Stimulated activated CD4-positive, alpha-beta T cell treated with anti-CD3 and anti-CD28 coated beads, Interleukin-4, amount 100 ng/mL, for 48 hours (primary cell): ENCODE data around the gene FBXL7.

ENCODE experiments used
- DNase-seq, 2 donors: peaks; one replicate each; pipeline ENCODE4 v3.0.0-alpha.2; 2020; ENCODE audit warnings: low read depth in 2 of 2

FBXL7 gene

GRCh38 chr5:15938961-15939360 is 439.0 kb downstream of the FBXL7 start:
- no peak for DNase-seq

DNA sequence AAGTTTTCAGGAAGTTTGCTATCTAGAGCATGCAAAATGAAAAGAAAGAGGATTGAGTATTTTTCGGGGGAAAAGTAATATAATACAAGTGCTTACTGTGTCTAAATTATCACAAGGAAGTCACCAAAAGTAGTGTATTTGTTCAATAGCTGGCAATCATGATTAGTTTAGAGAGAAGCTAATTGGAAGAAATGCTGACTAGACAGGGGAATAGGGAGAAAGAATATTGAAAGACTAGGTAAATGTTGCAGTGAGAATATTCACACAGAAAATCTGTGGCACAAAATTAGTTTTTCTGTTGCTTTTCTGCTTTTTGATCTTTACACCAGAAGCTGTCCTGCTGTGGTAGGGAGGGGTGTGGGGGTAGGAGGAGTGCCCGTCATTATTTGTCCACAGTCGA is 440.9 kb downstream of the FBXL7 start:
- no peak for DNase-seq

GRCh38 chr5:15943487-15943886 is 443.5 kb downstream of the FBXL7 start:
- no peak for DNase-seq

DNA sequence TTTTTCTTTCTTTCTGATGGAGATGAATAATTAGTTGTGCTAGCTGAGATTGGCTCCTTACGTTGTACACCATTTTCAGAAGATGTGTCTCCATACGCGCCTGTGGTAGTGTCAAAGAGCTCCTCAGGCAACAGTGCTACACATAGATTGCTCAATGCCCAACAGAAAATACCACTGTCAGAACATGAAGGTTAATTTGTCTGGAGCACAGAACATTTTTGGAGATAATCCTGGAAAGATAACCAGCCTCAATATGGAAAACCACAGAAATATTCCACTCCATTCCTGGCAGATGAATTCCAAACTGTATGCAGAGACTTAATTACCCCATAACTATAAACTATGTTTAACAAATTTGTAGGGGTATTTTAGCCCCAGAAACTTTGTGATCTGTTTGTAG is 446.0 kb downstream of the FBXL7 start:
- DNase-seq, result no peak

DNA sequence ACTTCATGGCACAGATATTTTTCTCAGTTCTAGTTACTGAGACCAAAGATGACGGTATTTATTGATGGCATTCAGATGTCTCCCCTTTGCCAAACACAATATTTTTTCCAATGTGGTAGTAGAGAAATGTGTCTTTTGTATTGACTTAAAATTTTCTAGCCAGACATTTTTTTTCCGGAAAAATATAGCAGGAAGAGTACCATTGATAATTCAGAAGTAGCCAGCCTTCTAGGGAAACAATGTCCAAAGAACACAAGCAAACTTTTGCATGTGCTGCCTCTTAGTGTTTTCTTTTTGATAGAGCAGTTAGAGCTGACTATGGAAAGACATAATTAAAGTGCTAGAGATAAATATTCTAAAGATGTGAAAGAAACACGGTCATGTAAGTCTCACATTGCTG is 448.2 kb downstream of the FBXL7 start:
- DNase-seq, result no peak

DNA sequence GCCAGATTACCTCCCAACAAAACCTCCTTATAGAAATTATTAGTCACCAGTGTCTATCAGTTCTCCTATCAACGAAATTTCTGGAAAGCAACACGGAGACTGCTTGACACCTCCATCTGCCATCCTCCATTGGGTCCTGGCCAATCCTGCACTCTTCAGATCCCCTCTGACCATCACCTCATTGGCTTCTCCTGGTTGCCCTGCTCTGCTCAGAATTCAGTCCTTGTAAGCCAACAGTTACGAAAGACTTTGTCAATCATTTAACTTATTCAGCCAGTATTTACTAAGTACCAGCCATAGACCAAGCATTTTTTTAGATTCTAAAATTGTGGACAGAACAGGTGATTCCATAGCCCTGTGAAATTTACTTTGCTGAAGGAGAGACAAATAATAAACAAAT is 451.1 kb downstream of the FBXL7 start:
- no peak for DNase-seq

DNA sequence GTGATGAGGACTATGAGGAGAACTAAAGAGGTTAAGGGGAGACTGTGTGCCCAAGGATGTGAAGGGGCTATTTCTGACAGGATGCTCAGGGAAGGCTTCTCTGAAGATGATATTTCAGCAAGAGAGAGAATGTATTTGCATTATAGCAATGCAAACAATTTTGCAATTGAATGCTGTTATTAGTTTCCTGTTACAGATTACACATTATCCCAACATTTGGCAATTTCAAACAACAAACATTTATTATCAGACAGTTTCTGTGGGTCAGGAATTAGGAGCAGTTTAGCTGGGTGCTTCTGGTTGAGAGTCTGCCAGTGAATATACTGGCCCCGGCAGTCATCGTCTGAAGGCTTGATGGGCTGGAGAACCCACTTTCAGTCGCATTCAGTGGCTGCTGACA is 451.6 kb downstream of the FBXL7 start:
- DNase-seq, result no peak

DNA sequence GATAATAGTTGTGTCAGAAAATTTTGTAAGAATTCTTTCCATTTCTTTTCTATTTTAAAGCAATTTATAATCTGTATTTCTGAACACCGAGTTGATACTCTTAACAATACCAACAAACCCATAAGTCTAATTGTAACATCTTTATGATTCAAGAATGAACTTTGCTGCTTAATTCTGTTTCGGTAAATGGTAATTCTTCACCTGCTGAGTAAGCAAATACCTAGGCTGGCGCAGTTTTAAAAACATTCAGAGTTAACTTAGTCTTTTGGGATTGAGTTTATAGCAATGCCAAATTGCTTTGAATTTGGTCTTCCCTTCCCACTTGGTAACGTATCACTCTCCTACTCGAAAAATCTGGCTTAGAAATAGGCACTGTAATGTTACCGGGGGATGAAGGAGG is 456.6 kb downstream of the FBXL7 start:
- DNase-seq, result no peak

DNA sequence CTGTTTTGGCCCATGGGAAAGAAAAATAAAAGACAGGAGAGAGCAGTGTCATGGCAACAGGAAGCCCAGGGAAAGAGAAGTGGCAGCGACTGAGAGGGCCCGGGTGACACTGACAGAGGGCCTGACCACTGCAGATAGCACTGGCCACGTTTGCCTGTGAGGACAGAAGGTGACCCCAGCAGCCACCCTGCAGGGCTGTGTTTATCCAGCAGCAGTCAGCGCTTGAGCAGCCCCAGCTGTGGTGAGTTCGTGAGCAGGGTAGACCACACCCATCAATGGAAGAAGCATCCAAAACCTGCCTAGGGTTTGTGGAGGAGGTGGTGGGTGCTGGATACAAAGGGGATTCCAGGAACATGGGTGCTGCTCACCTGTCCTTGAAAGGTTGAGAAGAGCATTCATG is 457.1 kb downstream of the FBXL7 start:
- DNase-seq, result no peak

DNA sequence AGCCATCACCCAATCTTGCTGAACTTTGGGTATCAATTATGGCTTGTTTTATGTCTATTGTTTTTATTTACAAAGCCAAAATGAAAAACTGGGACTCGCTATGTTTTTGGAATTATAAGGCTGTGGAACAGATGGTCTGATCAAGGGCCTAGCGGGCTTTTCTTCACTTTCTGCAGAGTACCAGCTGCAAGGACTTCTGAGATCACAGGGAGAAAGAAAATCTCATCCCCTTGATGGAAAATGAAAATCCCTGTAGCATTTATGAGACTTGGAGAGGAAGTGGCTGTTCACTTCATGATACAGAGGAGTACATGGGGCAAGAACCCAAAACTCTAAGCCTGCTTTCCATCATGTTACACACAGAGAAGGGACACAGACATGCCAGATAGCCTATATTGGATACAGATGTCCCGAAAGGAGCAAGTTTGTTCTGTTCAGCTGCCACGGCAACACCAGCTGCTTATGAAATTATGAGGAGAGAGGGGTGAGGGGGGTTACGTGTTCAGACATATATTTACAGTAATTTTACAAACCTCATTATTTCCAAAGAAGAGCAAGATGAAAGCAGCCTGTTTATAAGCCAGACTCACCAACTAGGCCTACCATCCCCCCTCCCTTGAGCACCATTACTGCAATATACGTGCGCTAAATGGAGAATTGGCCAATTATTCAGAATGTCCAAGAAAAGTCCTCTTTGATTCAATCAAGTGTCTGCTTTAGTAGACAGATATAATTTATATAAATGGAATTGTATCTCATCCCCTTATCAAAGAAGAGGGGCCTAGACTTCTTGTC is 459.6 kb downstream of the FBXL7 start:
- no peak for DNase-seq

- no peak for DNase-seq
These were observed 466.2 kb downstream of the FBXL7 start for GRCh38 chr5:15966066-15966640.

DNA sequence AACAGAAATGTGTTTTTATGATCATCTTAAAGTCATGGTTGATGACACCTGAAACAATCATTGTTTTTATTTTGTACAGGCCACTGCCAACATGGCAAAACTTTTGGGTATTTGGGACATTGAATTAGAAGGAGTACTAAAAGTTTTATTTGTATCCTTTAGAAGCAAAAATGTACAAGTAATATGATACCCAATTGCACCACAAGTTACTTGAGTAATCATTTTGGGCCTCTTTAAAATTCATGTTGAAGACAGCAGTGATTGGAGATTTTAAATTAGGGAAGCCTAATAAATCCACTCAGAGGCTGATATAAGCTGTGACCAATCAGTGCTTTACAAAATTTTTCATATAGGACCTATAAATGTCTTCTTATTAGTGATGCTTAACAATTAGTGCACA is 466.7 kb downstream of the FBXL7 start:
- DNase-seq, result no peak

DNA sequence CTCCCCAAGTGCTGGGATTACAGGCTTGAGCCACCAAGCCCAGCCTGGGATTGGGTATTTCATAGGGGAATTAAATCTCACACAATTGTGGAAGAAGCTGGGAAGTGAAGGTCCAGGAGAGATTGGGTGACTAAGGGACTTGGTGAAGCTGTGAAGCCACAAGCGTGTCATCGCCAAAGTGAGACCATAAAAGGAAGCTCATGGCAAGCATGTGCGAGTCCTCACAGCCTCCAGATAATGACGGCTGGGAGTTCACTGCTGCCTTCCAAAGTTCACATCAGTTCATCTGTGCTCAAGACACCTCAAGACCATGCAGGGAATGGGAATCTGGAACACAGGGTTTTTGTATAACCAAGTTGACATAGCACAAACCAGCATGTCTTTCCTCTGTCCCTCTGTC is 469.0 kb downstream of the FBXL7 start:
- no peak for DNase-seq

DNA sequence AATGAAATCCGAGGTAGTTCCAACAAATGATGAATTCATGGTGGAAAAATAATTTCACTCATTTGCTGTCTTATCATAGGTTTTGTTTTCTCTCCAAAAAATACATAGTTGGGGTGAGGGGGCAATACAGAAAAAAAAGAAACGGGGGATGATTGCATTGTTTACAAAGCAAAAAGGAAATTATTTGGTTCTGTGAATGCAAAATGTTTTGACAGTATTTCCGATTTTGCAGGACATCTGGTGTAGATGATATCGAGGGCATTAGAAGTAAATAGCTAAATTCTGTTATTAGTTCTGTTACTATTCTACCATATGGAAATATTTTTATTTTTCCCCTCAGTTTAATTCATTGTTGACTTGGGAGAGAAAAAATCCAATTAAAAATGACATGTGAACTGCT is 477.9 kb downstream of the FBXL7 start:
- DNase-seq, result no peak

- DNase-seq, result no peak
These were observed 480.9 kb downstream of the FBXL7 start for GRCh38 chr5:15980835-15981234.

DNA sequence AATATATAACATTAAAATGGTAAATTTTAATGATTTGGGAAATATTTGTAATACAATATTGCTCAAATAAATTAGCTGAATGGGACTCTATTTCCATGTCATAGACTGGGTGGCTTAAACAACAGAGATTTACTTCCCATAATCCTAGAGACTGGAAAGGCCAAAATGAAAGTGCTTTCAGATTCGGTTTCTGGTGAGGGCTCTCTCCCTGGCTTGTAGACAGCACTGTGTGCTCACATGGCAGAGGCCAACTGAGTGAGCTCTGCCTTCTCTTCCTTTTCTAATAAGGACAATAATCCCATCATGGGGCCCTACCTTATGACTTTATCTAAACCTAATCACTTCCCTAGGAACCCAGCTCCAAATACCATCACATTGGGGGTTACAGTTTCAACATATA is 483.4 kb downstream of the FBXL7 start:
- DNase-seq, result no peak
